Right lobe of liver (tissue), 6 donors: Measurements from ENCODE around the gene ZBTB7C. TPM values are rescaled to one million over a fixed set of nuclear protein-coding genes. Genes with fewer than 3 reads are reported as not detected.

Source experiments
- ATAC-seq, 4 donors: fragments of 200-7000 bp; cut with Tn5 transposase; one replicate each; pipeline ENCODE4 v1.9.1; 2020; ENCODE audit warnings: mild to moderate bottlenecking in 4 of 4, moderate library complexity in 4 of 4
- DNase-seq, 3 donors: peaks; one replicate each; pipeline ENCODE4 v3.0.0-alpha.2; 2020
- H3K27ac ChIP-seq, 3 donors: fragments of 200-600 bp; one replicate each; pipeline ENCODE4 v1.8.0; 2022
- H3K27me3 ChIP-seq, 2 donors: fragments of 200-600 bp; one replicate each; pipeline ENCODE4 v1.8.0; 2022
- H3K36me3 ChIP-seq, 4 donors: fragments of 200-600 bp; sonication (generic) in 1 of 4; one replicate each; pipeline versions ENCODE4 v1.5.1 to v1.8.0; 2017 to 2022; ENCODE audit warnings: control low read depth in 1 of 4
- H3K4me1 ChIP-seq, 4 donors: fragments of 200-600 bp; sonication (generic) in 1 of 4; one replicate each; pipeline versions ENCODE4 v1.5.1 to v1.8.0; 2017 to 2022; ENCODE audit warnings: control low read depth in 1 of 4
- H3K4me3 ChIP-seq, 3 donors: fragments of 200-600 bp; one replicate each; pipeline ENCODE4 v1.8.0; 2022
- H3K9me3 ChIP-seq, 4 donors: fragments of 200-600 bp; sonication (generic) in 1 of 4; one replicate each; pipeline versions ENCODE4 v1.5.1 to v1.8.0; 2017 to 2022; ENCODE audit warnings: control low read depth in 1 of 4
- CTCF ChIP-seq, 4 donors: fragments of 200-600 bp in 3 of 4; fragments of 450-650 bp in 1 of 4; IDR thresholded peaks; one replicate each; pipeline versions ENCODE4 v1.5.1 to v1.8.0; 2016 to 2022; ENCODE audit warnings: antibody characterized with exemption in 4 of 4, mild to moderate bottlenecking in 2 of 4
- POLR2A ChIP-seq: fragments of 450-650 bp; IDR thresholded peaks from one replicate; pipeline ENCODE4 v1.6.1; 2017; ENCODE audit warnings: antibody characterized with exemption, mild to moderate bottlenecking
- WGBS: methylation state at CpG from one replicate; pipeline ENCODE4 v1.1.6; 2018; ENCODE audit warnings: low coverage, low lambda C conversion rate; ENCODE audit not compliant: insufficient coverage; ENCODE audit errors: missing lambda C conversion rate; 5-methylcytosine and 5-hydroxymethylcytosine counted together
- intact Hi-C, 2 donors: fragments of 100-400 bp; cut with DNase I; formaldehyde crosslinking; loops; one replicate each; pipeline versions ENCODE4 v1.11.2 to v1.14.1; 2022
- total RNA-seq, 6 experiments: library from RNA; depleted of rRNA in 2 of 6; stranded (reverse); fragments of >200 nt in 2 of 6; fragmentation: NEBNext Ultra II Directional in 3 of 6; extraction: Animal tissue kit (Norgen Biotek cat#: 25700) in 3 of 6; gene quantifications; one replicate each; pipeline versions ENCODE4 v1.1.0 to v1.2.4, GENCODE V29; 2016 to 2023
- donor health status: DM: no; HTN: yes; CAD: no.
- donor health status: DM: no; HTN: no; CAD: no.
- donor health status: DM: no; HTN: no; CAD: no.
- donor health status: DM: no; HTN: yes; CAD: no.
- donor health status: DM: no; HTN: yes; CAD: no.

The ZBTB7C gene
- total RNA-seq, 6 experiments from 2014 or later: 1.1 to 1.7 (median 1.3) TPM

GRCh38 chr18:48326901-48327675, 82.1 kb downstream of the ZBTB7C start:
- TF ChIP-seq CTCF (IDR thresholded peaks at IDR 0.05): no peak
- TF ChIP-seq POLR2A: no peak
- no peak overlapping the region for H3K27ac ChIP-seq
- WGBS: 83% methylated on average over 5 of the region's 11 CpGs
- H3K9me3 ChIP-seq: no peaks in the 10 kb centered on the region
- no peaks in the 10 kb centered on the region for H3K36me3 ChIP-seq
- no peaks in the 10 kb centered on the region for H3K4me1 ChIP-seq
- no peak for ATAC-seq
- H3K4me3 ChIP-seq: no peak overlapping the region
- no peaks in the 10 kb centered on the region for H3K27me3 ChIP-seq
- peak in 1 of 3 donors; percentile 18 for DNase-seq
- intact Hi-C loops: no loop called here

- Histone ChIP-seq H3K9me3 (no peaks in the 10 kb centered on the region), H3K4me3 (no peak overlapping the region), H3K36me3 (no peaks in the 10 kb centered on the region), H3K27me3 (no peaks in the 10 kb centered on the region), H3K27ac (no peak overlapping the region), H3K4me1 (no peaks in the 10 kb centered on the region)
- intact Hi-C loops: no loop called here
- ATAC-seq (no peak), DNase-seq (no peak)
- 93% methylated on average over 1 of the region's 1 CpG for WGBS
- no peak for TF ChIP-seq POLR2A
Observed at GRCh38 chr18:48325115-48325665, 84.0 kb downstream of the ZBTB7C start.

DNA sequence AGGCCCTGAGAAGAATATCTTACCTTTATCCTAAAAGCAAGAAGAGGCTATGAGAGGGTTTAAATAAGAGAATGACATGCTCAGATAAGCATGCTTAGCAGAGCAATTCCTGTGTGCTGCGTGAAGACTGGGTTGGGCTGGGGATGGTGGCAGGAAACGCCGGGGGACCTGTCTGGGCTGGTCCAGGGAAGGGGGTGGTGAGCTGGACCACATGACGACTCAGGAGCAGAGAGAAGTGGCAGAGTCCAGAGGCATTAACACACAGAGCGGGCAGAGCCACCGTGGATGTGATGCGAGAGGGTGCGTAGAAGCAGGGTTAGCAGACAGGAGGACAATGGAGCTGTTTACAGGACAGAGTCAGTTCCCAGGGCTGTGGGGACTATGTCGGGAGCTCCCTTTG, 84.5 kb downstream of the ZBTB7C start:
- DNase-seq (peak in 1 of 3 donors; percentile 21), ATAC-seq (no peak)
- no peaks in the 10 kb centered on the region for H3K27me3 ChIP-seq
- TF ChIP-seq POLR2A (no peak), CTCF (IDR thresholded peaks at IDR 0.05) (no peak)
- H3K27ac ChIP-seq: no peak overlapping the region
- no peaks in the 10 kb centered on the region for H3K9me3 ChIP-seq
- H3K4me1 ChIP-seq: no peaks in the 10 kb centered on the region
- H3K36me3 ChIP-seq: no peaks in the 10 kb centered on the region
- 75% methylated on average over 6 of the region's 9 CpGs for WGBS
- intact Hi-C loops: no loop called here
- no peak overlapping the region for H3K4me3 ChIP-seq

DNA sequence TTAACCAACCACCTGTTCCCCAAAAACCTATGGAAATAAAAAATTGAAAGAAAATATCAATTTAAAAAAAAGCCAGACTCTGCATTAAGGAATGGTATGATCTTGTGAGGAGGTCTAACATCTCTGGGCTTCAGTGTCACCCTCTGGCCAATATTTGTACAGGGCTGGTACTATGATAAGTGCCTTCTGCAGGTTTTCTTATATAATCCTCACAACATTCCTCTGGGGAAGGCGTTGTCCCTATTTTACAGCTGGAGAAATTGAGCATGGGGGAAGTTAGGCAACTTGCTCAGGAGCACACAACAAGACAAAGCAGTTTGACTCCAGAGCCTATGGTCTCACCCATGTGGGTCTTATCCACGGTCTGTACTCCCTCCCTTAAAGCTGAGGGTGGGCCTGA, 86.0 kb downstream of the ZBTB7C start:
- no peaks in the 10 kb centered on the region for H3K9me3 ChIP-seq
- TF ChIP-seq POLR2A: no peak
- TF ChIP-seq CTCF (IDR thresholded peaks at IDR 0.05): no peak
- DNase-seq (no peak), ATAC-seq (no peak)
- WGBS: 65% methylated on average over 2 of the region's 2 CpGs
- H3K4me1 ChIP-seq: no peaks in the 10 kb centered on the region
- H3K27me3 ChIP-seq: no peaks in the 10 kb centered on the region
- H3K36me3 ChIP-seq: no peaks in the 10 kb centered on the region
- H3K27ac ChIP-seq: no peak overlapping the region
- intact Hi-C loops: no loop called here
- no peak overlapping the region for H3K4me3 ChIP-seq

DNA sequence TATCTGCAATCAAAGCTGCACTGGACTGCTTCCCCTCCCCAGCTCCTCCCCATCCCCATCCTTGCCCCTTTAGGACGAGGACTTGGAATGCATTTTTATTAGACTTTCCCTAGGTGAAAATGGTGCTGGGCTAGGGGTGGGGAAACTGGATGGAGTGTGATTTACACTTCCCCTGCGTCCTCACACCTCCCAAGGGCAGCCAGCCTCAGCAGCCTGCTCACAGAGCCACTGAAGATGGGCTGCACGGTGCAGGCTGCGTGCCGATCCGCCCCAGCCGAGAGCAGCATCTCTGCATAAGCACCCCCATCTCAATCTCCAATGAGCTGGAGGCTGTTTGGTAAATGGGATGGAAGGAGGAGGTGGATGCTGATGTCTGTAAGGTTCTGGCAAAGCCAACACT, 87.6 kb downstream of the ZBTB7C start:
- intact Hi-C loops: no loop called here
- H3K4me1 ChIP-seq: no peaks in the 10 kb centered on the region
- DNase-seq (peak in 1 of 3 donors; percentile 5), ATAC-seq (no peak)
- H3K27ac ChIP-seq: no peak overlapping the region
- H3K9me3 ChIP-seq: no peaks in the 10 kb centered on the region
- H3K4me3 ChIP-seq: no peak overlapping the region
- no peaks in the 10 kb centered on the region for H3K27me3 ChIP-seq
- H3K36me3 ChIP-seq: no peaks in the 10 kb centered on the region
- TF ChIP-seq CTCF (IDR thresholded peaks at IDR 0.05): no peak
- TF ChIP-seq POLR2A: no peak
- 80% methylated on average over 1 of the region's 7 CpGs for WGBS
